H1 (cell line): ENCODE measurements around the gene CD200. TPM values are rescaled to one million over a fixed set of nuclear protein-coding genes. Genes with fewer than 3 reads are reported as not detected.
A peak's percentile ranks its signal among the peaks of the same experiment; 100 is the strongest.

Source experiments
- CTCF ChIA-PET: fragments of 300-600 bp; sonication (Branson Sonifier 250); formaldehyde crosslinking; loops from one replicate; lab custom pipeline; 2021; ENCODE audit not compliant: partially characterized antibody; lab: Charles Lee
- POLR2A ChIA-PET: fragments of 300-600 bp; sonication (Branson Sonifier 250); formaldehyde crosslinking; loops from one replicate; lab custom pipeline; 2021; ENCODE audit warnings: inconsistent platforms; ENCODE audit not compliant: partially characterized antibody; lab: Charles Lee
- DNase-seq, 2 experiments: peaks; one replicate each; pipeline versions ENCODE4 v3.0.0 to v3.0.0-alpha.2; 2010 to 2022; ENCODE audit warnings: low spot score in 2 of 2, low read depth in 1 of 2, mixed read lengths in 1 of 2
- FAIRE-seq: peaks from 2 replicates; lab custom pipeline; 2011; peaks lifted over from hg19 to GRCh38; lab: Jason Lieb, UNC
- H2AFZ ChIP-seq: 2 replicates; pipeline ENCODE4 v1.8.1; 2012; ENCODE audit warnings: low read length, inconsistent platforms
- H2AK5ac ChIP-seq: 2 replicates; pipeline ENCODE4 v1.6.1; 2013; ENCODE audit warnings: low read depth, low read length
- H2BK120ac ChIP-seq: replicated peaks from 2 replicates; pipeline ENCODE3; 2013; ENCODE audit warnings: low read depth, low read length, inconsistent platforms
- H2BK12ac ChIP-seq: 2 replicates; pipeline ENCODE4 v1.6.1; 2013; ENCODE audit warnings: low read depth, low read length
- H2BK15ac ChIP-seq: 2 replicates; pipeline ENCODE4 v1.6.1; 2013; ENCODE audit warnings: low read length
- H2BK20ac ChIP-seq: 2 replicates; pipeline ENCODE4 v1.6.1; 2013; ENCODE audit warnings: low read length
- H2BK5ac ChIP-seq: 2 replicates; pipeline ENCODE4 v1.6.1; 2013; ENCODE audit warnings: low read depth, low read length
- H3K14ac ChIP-seq: 2 replicates; pipeline ENCODE4 v1.6.1; 2013; ENCODE audit warnings: inconsistent platforms; ENCODE audit not compliant: insufficient read length
- H3K18ac ChIP-seq: 2 replicates; pipeline ENCODE4 v1.6.1; 2013; ENCODE audit warnings: low read length; ENCODE audit errors: extremely low read depth
- H3K23ac ChIP-seq: 2 replicates; pipeline ENCODE4 v1.6.1; 2013; ENCODE audit warnings: inconsistent platforms; ENCODE audit not compliant: insufficient read length
- H3K23me2 ChIP-seq: 2 replicates; pipeline ENCODE4 v1.6.1; 2013; ENCODE audit warnings: low read depth, low read length
- H3K27ac ChIP-seq: 2 replicates; pipeline ENCODE4 v1.6.1; 2011; ENCODE audit warnings: low read depth, low read length, inconsistent platforms
- H3K27me3 ChIP-seq, 4 experiments: replicated peaks in 1 of 4; 1 replicate in 1 of 4; 2 replicates in 3 of 4; pipeline versions ENCODE4 v1.6.1 to v1.8.1; 2011 to 2013; ENCODE audit warnings: low read length in 3 of 4, mild to moderate bottlenecking in 3 of 4, inconsistent platforms in 2 of 4, mixed read lengths in 2 of 4, moderate library complexity in 1 of 4; ENCODE audit not compliant: control insufficient read depth in 3 of 4, insufficient read depth in 3 of 4; ENCODE audit errors: extremely low read depth in 1 of 4
- H3K36me3 ChIP-seq, 4 experiments: 2 replicates each; pipeline versions ENCODE4 v1.6.1 to v1.8.1; 2011 to 2013; ENCODE audit warnings: mild to moderate bottlenecking in 4 of 4, low read length in 3 of 4, moderate library complexity in 2 of 4, control low read depth in 1 of 4, inconsistent platforms in 1 of 4; ENCODE audit not compliant: insufficient read depth in 4 of 4, control insufficient read depth in 2 of 4
- H3K4ac ChIP-seq: replicated peaks from 2 replicates; pipeline ENCODE3; 2013; ENCODE audit warnings: low read length, low read depth, mixed read lengths, inconsistent platforms; ENCODE audit not compliant: insufficient read length
- H3K4me1 ChIP-seq, 4 experiments: replicated peaks in 1 of 4; 1 replicate in 1 of 4; 2 replicates in 3 of 4; pipeline versions ENCODE4 v1.6.1 to v1.8.1; 2011 to 2013; ENCODE audit warnings: low read length in 3 of 4, inconsistent platforms in 2 of 4, mixed read lengths in 1 of 4; ENCODE audit not compliant: insufficient read depth in 4 of 4, control insufficient read depth in 3 of 4
- H3K4me2 ChIP-seq, 2 experiments: 2 replicates each; pipeline versions ENCODE4 v1.6.1 to v1.8.1; 2011 to 2013; ENCODE audit warnings: low read depth in 2 of 2, low read length in 2 of 2, control low read depth in 1 of 2, inconsistent platforms in 1 of 2, mild to moderate bottlenecking in 1 of 2; ENCODE audit not compliant: insufficient read depth in 1 of 2
- H3K4me3 ChIP-seq, 4 experiments: fragments of 200-600, 300-600 bp in 1 of 4; sonication (generic), shearing (Covaris generic), sonication (Bioruptor Twin) in 1 of 4; 2 replicates each; pipeline versions ENCODE4 v1.5.1 to v1.8.1; 2011 to 2016; ENCODE audit warnings: low read length in 4 of 4, low read depth in 3 of 4, control low read depth in 2 of 4, inconsistent platforms in 2 of 4, mild to moderate bottlenecking in 2 of 4, mixed read lengths in 1 of 4, moderate library complexity in 1 of 4; ENCODE audit not compliant: insufficient read depth in 2 of 4; ENCODE audit errors: extremely low read depth in 1 of 4
- H3K56ac ChIP-seq: replicated peaks from 2 replicates; pipeline ENCODE3; 2013; ENCODE audit warnings: low read depth, mild to moderate bottlenecking, mixed read lengths, low read length, inconsistent platforms; ENCODE audit not compliant: insufficient read length
- H3K79me1 ChIP-seq: 2 replicates; pipeline ENCODE4 v1.6.1; 2013; ENCODE audit warnings: low read depth, low read length, control low read depth
- H3K79me2 ChIP-seq, 2 experiments: 2 replicates each; pipeline versions ENCODE4 v1.6.1 to v1.8.1; 2012 to 2013; ENCODE audit warnings: low read length in 2 of 2, mild to moderate bottlenecking in 2 of 2, inconsistent platforms in 1 of 2; ENCODE audit not compliant: insufficient read depth in 2 of 2, control insufficient read depth in 1 of 2
- H3K9ac ChIP-seq, 4 experiments: replicated peaks in 1 of 4; 1 replicate in 1 of 4; 2 replicates in 3 of 4; pipeline versions ENCODE4 v1.6.1 to v1.8.1; 2011 to 2013; ENCODE audit warnings: low read depth in 3 of 4, low read length in 3 of 4, control low read depth in 2 of 4, mild to moderate bottlenecking in 2 of 4, moderate library complexity in 2 of 4, inconsistent platforms in 1 of 4; ENCODE audit errors: extremely low read depth in 1 of 4
- H3K9me3 ChIP-seq, 2 experiments: 2 replicates each; pipeline versions ENCODE4 v1.6.1 to v1.8.1; 2012 to 2013; ENCODE audit warnings: mild to moderate bottlenecking in 2 of 2, moderate library complexity in 2 of 2, control low read depth in 1 of 2, inconsistent platforms in 1 of 2, low read depth in 1 of 2, low read length in 1 of 2, mixed read lengths in 1 of 2; ENCODE audit not compliant: insufficient read depth in 2 of 2
- H4K20me1 ChIP-seq, 2 experiments: replicated peaks in 1 of 2; 2 replicates each; pipeline versions ENCODE3 to v1.8.1; 2011 to 2013; ENCODE audit warnings: inconsistent platforms in 2 of 2, low read length in 2 of 2, mild to moderate bottlenecking in 1 of 2; ENCODE audit not compliant: insufficient read depth in 2 of 2, control insufficient read depth in 1 of 2
- H4K5ac ChIP-seq: 2 replicates; pipeline ENCODE4 v1.6.1; 2013; ENCODE audit warnings: low read length, low read depth, mixed read lengths, inconsistent platforms; ENCODE audit not compliant: insufficient read length
- H4K8ac ChIP-seq: 2 replicates; pipeline ENCODE4 v1.8.0; 2013; ENCODE audit warnings: mild to moderate bottlenecking, moderate library complexity, low read length, inconsistent platforms; ENCODE audit not compliant: insufficient read depth; ENCODE audit errors: extremely low read depth
- H4K91ac ChIP-seq: replicated peaks from 2 replicates; pipeline ENCODE3; 2013; ENCODE audit warnings: low read length, mixed read lengths, inconsistent platforms; ENCODE audit not compliant: insufficient read length
- EP300 ChIP-seq, 2 experiments: IDR thresholded peaks; 1 replicate in 1 of 2; 2 replicates in 1 of 2; pipeline ENCODE4 v1.6.1; 2011 to 2012; ENCODE audit warnings: low read depth in 2 of 2, low read length in 2 of 2, mild to moderate bottlenecking in 2 of 2, borderline replicate concordance in 1 of 2, inconsistent platforms in 1 of 2, moderate library complexity in 1 of 2
- SIRT6 ChIP-seq: IDR thresholded peaks from one replicate; pipeline ENCODE4 v1.7.1; 2012; ENCODE audit warnings: low read length, inconsistent platforms
- TEAD4 ChIP-seq: IDR thresholded peaks from 2 replicates; pipeline ENCODE4 v1.6.1; 2012; ENCODE audit warnings: low read depth, low read length, inconsistent platforms, mixed read lengths
- WGBS, 2 experiments: shearing (Covaris generic) in 1 of 2; methylation state at CpG; one replicate each; pipeline versions ENCODE4 v1.1.6 to v1.1.7; 2013 to 2015; ENCODE audit warnings: low lambda C conversion rate in 2 of 2, mixed read lengths in 2 of 2, inconsistent platforms in 1 of 2, low coverage in 1 of 2, missing lambda C conversion rate in 1 of 2; ENCODE audit not compliant: insufficient replicate concordance in 2 of 2, insufficient coverage in 1 of 2, insufficient read length in 1 of 2; ENCODE audit errors: extremely low coverage in 1 of 2, missing lambda C conversion rate in 1 of 2; 5-methylcytosine and 5-hydroxymethylcytosine counted together
- polyA plus RNA-seq, 7 experiments: library from polyadenylated mRNA; depleted of rRNA in 3 of 7; stranded (reverse) in 5 of 7; unstranded in 2 of 7; fragments of >200 nt in 5 of 7; fragments of 200-250 nt in 2 of 7; gene quantifications; 1 replicate in 5 of 7; 2 replicates in 1 of 7; 4 replicates in 1 of 7; pipeline versions ENCODE4 v1.2.1 to v1.2.3, GENCODE V29; 2011 to 2013; ENCODE audit warnings: missing spikeins in 2 of 7, mixed read lengths in 2 of 7
- total RNA-seq: library from RNA; stranded (reverse); fragmentation: NEBNext Ultra II Directional; extraction: Animal tissue kit (Norgen Biotek cat#: 25700); gene quantifications from 2 replicates; pipeline ENCODE4 v1.2.1, GENCODE V29; 2021

CD200 gene
- total and polyA plus RNA-seq, 2 of the 8 experiments (the other 6 are each of a cell fraction or from before 2014, with no cell fraction given) = 45.8 to 50.2 TPM

- Histone ChIP-seq H2BK12ac (no peak overlapping the region), H3K4me2 (no peak overlapping the region), H2BK5ac (no peak overlapping the region), H4K91ac (no peak overlapping the region), H3K56ac (no peak overlapping the region), H3K9ac (no peak overlapping the region), H3K79me2 (peaks cover 0 to 24% of the 10 kb centered on the region in 2 experiments; a peak in 3 of 4 replicates), H3K23me2 (no peaks in the 10 kb centered on the region), H3K36me3 (peaks cover 4 to 44% (median 21%) of the 10 kb centered on the region in 4 experiments), H2BK120ac (no peak overlapping the region), H4K20me1 (no peaks in the 10 kb centered on the region), H3K4me1 (peaks cover 3 to 31% (median 21%) of the 10 kb centered on the region in 4 experiments), H3K18ac (no peak overlapping the region), H3K9me3 (no peaks in the 10 kb centered on the region), H3K27ac (peak overlapping the region; percentile 49; the same call in 1 of the 2 replicates), H3K4me3 (no peak overlapping the region), H3K14ac (no peak overlapping the region), H3K4ac (no peak overlapping the region), H3K23ac (no peak overlapping the region), H2BK15ac (no peak overlapping the region), H4K5ac (peak overlapping the region; percentile 51), H4K8ac (no peak overlapping the region), H3K27me3 (no peaks in the 10 kb centered on the region), H2AK5ac (no peak overlapping the region), H3K79me1 (peaks cover 3% of the 10 kb centered on the region; the same call in 1 of the 2 replicates), H2BK20ac (no peak overlapping the region), H2AFZ (no peak overlapping the region)
- WGBS, 2 experiments = 93% methylated on average over 5 of the region's 5 CpGs; no CpG with 5 or more reads in 1 of the 2 experiments
- FAIRE-seq (no peak), DNase-seq (no peak)
- POLR2A ChIA-PET = interaction anchor here (1.0 to 4.9 kb wide), 3 partner anchors 8 to 48 kb away, joined by 3 to 17 read pairs (median 8); partner anchors contain the start of gene CD200
- TF ChIP-seq TEAD4 = no peak
- no peak for TF ChIP-seq EP300 (IDR thresholded peaks at IDR 0.05; ENCODE audit: borderline replicate concordance in 1 of 2, low read depth in 2 of 2, low read length in 2 of 2)
- TF ChIP-seq SIRT6 = no peak
- CTCF ChIA-PET = interaction anchor here (0.6 to 2.9 kb wide), 5 partner anchors 19 to 213 kb away, joined by 3 to 9 read pairs (median 3); partner anchors contain the start of gene SLC9C1
Observed at GRCh38 chr3:112352720-112353119, 19.8 kb downstream of the CD200 start.
